ENCODE measurements around the gene TLCD1.

TLCD1 gene

GRCh38 chr17:28743243-28744103 lies 17.4 kb upstream of the TLCD1 start, which contains the start of gene TRAF4:
TRAF4 (plus strand) TSS chr17:28744011; CDS start chr17:28744113, 102 bp downstream.
- peak; percentile 83 to 86 for DNase-seq (ENCODE audit: low read depth in 2 of 2)
- peak within 1 kb of the TSS; percentile 68 to 82 for H3K4me3 ChIP-seq (replicated peaks in 1 of 2; ENCODE audit: low read depth in 2 of 2, low read length in 2 of 2)
- TF ChIP-seq, protein P1, sequence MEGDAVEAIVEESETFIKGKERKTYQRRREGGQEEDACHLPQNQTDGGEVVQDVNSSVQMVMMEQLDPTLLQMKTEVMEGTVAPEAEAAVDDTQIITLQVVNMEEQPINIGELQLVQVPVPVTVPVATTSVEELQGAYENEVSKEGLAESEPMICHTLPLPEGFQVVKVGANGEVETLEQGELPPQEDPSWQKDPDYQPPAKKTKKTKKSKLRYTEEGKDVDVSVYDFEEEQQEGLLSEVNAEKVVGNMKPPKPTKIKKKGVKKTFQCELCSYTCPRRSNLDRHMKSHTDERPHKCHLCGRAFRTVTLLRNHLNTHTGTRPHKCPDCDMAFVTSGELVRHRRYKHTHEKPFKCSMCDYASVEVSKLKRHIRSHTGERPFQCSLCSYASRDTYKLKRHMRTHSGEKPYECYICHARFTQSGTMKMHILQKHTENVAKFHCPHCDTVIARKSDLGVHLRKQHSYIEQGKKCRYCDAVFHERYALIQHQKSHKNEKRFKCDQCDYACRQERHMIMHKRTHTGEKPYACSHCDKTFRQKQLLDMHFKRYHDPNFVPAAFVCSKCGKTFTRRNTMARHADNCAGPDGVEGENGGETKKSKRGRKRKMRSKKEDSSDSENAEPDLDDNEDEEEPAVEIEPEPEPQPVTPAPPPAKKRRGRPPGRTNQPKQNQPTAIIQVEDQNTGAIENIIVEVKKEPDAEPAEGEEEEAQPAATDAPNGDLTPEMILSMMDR (IDR thresholded peaks at IDR 0.05; ENCODE audit: low read depth, low read length) = peak; percentile 14

DNA sequence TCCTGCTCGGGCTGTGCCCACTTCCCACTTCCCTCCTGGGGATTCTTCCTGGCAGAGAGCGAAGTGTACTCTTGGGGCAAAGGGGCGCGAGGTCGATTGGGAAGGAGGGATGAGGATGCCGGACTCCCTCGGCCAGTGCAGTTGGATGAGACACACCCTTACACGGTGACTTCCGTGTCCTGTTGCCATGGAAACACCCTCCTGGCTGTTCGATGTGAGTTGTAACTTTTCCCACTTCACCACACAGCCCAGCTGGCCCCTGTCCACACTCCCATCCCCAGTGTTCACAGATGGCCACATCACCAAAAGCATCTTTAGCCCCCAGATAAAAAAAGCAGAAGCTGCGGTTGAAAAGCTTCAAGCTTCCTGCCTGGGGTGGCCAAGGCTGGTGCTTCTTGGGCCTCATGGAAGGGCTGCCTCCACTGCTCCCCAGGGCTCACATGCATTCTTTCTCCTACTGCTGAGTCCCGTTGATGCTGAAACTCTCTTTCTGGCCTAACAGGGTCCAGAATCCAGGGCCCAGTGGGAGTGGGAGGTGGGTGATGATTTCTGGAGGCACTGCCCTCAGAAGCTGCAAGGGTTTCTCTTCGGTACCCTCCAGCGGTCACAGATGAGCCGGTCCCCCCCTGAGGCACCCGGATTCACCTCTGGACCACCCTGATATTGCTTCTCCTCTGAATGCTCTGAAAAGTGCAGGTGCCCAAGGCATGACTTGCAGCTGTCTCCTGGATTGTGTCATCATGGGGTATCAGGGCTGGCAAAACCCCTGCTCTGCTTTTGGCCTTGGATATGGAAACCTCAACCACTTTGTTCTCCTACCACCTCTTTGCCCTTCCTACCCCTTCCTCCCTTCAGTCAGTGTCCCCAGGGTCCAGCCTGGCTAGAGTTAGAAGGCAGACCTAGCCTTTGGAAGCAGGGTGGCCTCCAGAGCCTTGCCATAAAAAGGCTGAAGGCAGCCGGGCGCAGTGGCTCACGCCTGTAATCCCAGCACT lies 15.6 kb upstream of the TLCD1 start:
- TF ChIP-seq, protein P1 (IDR thresholded peaks at IDR 0.05; ENCODE audit: low read depth, low read length) = no peak
- no peak overlapping the region for H3K4me3 ChIP-seq (replicated peaks in 1 of 2; ENCODE audit: low read depth in 2 of 2, low read length in 2 of 2)
- DNase-seq (ENCODE audit: low read depth in 2 of 2) = no peak

GRCh38 chr17:28740406-28741357 lies 14.6 kb upstream of the TLCD1 start:
- DNase-seq (ENCODE audit: low read depth in 2 of 2) = no peak
- H3K4me3 ChIP-seq (replicated peaks in 1 of 2; ENCODE audit: low read depth in 2 of 2, low read length in 2 of 2) = no peak overlapping the region
- TF ChIP-seq, protein P1 (IDR thresholded peaks at IDR 0.05; ENCODE audit: low read depth, low read length) = no peak

- TF ChIP-seq, protein P1 (IDR thresholded peaks at IDR 0.05; ENCODE audit: low read depth, low read length) = no peak
- H3K4me3 ChIP-seq (replicated peaks in 1 of 2; ENCODE audit: low read depth in 2 of 2, low read length in 2 of 2) = no peak overlapping the region
- DNase-seq (ENCODE audit: low read depth in 2 of 2) = no peak
Observed at GRCh38 chr17:28738680-28739384, 12.8 kb upstream of the TLCD1 start.

- TF ChIP-seq, protein P1 (IDR thresholded peaks at IDR 0.05; ENCODE audit: low read depth, low read length) = no peak
- H3K4me3 ChIP-seq (replicated peaks in 1 of 2; ENCODE audit: low read depth in 2 of 2, low read length in 2 of 2) = no peak overlapping the region
Observed at GRCh38 chr17:28737770-28738679, 12.0 kb upstream of the TLCD1 start.

More at GRCh38 chr17:28737770-28738679, 12.0 kb upstream of the TLCD1 start:
- no peak for DNase-seq (ENCODE audit: low read depth in 2 of 2)

All from cardiac fibroblast (primary cell).